Measurements from ENCODE around the gene GFER. TPM values are rescaled to one million over a fixed set of nuclear protein-coding genes. Genes with fewer than 3 reads are reported as not detected.
A peak's percentile ranks its signal among the peaks of the same experiment; 100 is the strongest.

Gene GFER
- total and polyA plus RNA-seq, 9 of the 15 experiments (the other 6 are each of a cell fraction or from before 2014, with no cell fraction given) = 4.3 to 53.7 (median 19.8) TPM

DNA sequence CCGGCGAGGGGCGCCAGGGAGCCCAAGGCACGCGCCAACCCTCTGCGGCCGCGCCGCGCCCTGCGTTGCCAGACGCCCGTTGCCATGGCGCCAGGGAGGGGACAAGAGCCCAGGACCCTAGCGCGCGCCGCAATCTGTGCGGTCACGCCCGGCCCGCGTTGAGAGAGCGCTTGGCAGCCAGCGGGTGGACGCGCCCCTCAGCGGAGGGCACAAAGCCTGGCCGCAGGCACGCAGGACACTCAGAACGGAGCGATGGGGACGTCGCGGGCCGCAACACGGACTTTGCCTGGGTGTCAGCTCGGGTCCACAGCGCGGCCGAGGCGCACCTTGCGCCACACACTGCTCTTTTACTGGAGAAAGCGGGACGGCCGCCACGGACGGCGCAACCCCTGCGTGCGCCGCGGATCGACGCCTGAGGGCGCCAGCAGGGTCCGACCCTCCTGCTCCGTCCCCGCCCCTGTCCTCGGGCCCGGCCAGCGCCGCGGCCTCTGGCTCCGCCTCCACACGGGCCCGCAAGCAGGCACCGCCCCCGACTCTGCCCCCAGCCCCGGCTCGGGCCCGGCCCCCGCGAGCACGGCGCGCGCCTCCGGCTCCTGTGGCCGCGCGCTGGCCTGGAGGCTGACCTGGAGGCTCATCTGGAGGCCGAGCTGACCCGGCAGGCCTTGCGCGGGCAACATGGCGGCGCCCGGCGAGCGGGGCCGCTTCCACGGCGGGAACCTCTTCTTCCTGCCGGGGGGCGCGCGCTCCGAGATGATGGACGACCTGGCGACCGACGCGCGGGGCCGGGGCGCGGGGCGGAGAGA is at the start of gene GFER (continued):
- TF ChIP-seq FOXJ2 (tag; IDR thresholded peaks at IDR 0.05) = peak; percentile 82
- no peak for TF ChIP-seq RNF2 (IDR thresholded peaks at IDR 0.05)
- TF ChIP-seq SP2 (IDR thresholded peaks at IDR 0.05; ENCODE audit: extremely low read depth, low read depth, low read length, poor library complexity, severe bottlenecking) = no peak
- TF ChIP-seq, protein P1, sequence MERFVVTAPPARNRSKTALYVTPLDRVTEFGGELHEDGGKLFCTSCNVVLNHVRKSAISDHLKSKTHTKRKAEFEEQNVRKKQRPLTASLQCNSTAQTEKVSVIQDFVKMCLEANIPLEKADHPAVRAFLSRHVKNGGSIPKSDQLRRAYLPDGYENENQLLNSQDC (CRISPR knock-in tag; IDR thresholded peaks at IDR 0.05) = 0 out of 2 replicates have a peak, but pooled peaks have one; percentile 28
- TF ChIP-seq, protein P2, sequence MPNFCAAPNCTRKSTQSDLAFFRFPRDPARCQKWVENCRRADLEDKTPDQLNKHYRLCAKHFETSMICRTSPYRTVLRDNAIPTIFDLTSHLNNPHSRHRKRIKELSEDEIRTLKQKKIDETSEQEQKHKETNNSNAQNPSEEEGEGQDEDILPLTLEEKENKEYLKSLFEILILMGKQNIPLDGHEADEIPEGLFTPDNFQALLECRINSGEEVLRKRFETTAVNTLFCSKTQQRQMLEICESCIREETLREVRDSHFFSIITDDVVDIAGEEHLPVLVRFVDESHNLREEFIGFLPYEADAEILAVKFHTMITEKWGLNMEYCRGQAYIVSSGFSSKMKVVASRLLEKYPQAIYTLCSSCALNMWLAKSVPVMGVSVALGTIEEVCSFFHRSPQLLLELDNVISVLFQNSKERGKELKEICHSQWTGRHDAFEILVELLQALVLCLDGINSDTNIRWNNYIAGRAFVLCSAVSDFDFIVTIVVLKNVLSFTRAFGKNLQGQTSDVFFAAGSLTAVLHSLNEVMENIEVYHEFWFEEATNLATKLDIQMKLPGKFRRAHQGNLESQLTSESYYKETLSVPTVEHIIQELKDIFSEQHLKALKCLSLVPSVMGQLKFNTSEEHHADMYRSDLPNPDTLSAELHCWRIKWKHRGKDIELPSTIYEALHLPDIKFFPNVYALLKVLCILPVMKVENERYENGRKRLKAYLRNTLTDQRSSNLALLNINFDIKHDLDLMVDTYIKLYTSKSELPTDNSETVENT (CRISPR knock-in tag; IDR thresholded peaks at IDR 0.05) = peak; percentile 85; the same call in 1 of the 2 replicates
- TF ChIP-seq BCL6 (CRISPR knock-in tag; IDR thresholded peaks at IDR 0.05) = no peak
- peak; percentile 87 for TF ChIP-seq NR2C2 (CRISPR knock-in tag; IDR thresholded peaks at IDR 0.05)
- peak; percentile 99 for TF ChIP-seq NR2C2 (tag; IDR thresholded peaks at IDR 0.05)
- 0 out of 2 replicates have a peak, but pooled peaks have one; percentile 25 for TF ChIP-seq TEAD4 (IDR thresholded peaks at IDR 0.05; ENCODE audit: low read length)
- TF ChIP-seq TEAD4 (CRISPR knock-in tag; IDR thresholded peaks at IDR 0.05; ENCODE audit: borderline replicate concordance) = no peak
- TF ChIP-seq, protein P3, sequence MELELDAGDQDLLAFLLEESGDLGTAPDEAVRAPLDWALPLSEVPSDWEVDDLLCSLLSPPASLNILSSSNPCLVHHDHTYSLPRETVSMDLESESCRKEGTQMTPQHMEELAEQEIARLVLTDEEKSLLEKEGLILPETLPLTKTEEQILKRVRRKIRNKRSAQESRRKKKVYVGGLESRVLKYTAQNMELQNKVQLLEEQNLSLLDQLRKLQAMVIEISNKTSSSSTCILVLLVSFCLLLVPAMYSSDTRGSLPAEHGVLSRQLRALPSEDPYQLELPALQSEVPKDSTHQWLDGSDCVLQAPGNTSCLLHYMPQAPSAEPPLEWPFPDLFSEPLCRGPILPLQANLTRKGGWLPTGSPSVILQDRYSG (tag; conservative IDR thresholded peaks at IDR 0.05; ENCODE audit: low read depth) = no peak
- TF ChIP-seq ZC3H8 (IDR thresholded peaks at IDR 0.05) = no peak
- TF ChIP-seq, protein P4, sequence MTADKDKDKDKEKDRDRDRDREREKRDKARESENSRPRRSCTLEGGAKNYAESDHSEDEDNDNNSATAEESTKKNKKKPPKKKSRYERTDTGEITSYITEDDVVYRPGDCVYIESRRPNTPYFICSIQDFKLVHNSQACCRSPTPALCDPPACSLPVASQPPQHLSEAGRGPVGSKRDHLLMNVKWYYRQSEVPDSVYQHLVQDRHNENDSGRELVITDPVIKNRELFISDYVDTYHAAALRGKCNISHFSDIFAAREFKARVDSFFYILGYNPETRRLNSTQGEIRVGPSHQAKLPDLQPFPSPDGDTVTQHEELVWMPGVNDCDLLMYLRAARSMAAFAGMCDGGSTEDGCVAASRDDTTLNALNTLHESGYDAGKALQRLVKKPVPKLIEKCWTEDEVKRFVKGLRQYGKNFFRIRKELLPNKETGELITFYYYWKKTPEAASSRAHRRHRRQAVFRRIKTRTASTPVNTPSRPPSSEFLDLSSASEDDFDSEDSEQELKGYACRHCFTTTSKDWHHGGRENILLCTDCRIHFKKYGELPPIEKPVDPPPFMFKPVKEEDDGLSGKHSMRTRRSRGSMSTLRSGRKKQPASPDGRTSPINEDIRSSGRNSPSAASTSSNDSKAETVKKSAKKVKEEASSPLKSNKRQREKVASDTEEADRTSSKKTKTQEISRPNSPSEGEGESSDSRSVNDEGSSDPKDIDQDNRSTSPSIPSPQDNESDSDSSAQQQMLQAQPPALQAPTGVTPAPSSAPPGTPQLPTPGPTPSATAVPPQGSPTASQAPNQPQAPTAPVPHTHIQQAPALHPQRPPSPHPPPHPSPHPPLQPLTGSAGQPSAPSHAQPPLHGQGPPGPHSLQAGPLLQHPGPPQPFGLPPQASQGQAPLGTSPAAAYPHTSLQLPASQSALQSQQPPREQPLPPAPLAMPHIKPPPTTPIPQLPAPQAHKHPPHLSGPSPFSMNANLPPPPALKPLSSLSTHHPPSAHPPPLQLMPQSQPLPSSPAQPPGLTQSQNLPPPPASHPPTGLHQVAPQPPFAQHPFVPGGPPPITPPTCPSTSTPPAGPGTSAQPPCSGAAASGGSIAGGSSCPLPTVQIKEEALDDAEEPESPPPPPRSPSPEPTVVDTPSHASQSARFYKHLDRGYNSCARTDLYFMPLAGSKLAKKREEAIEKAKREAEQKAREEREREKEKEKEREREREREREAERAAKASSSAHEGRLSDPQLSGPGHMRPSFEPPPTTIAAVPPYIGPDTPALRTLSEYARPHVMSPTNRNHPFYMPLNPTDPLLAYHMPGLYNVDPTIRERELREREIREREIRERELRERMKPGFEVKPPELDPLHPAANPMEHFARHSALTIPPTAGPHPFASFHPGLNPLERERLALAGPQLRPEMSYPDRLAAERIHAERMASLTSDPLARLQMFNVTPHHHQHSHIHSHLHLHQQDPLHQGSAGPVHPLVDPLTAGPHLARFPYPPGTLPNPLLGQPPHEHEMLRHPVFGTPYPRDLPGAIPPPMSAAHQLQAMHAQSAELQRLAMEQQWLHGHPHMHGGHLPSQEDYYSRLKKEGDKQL (CRISPR knock-in tag; IDR thresholded peaks at IDR 0.05; ENCODE audit: borderline replicate concordance) = no peak
- no peak for TF ChIP-seq WHSC1 (IDR thresholded peaks at IDR 0.05; ENCODE audit: low read length)
- TF ChIP-seq ZNF217 (CRISPR knock-in tag; IDR thresholded peaks at IDR 0.05) = no peak
- TF ChIP-seq, protein P5, sequence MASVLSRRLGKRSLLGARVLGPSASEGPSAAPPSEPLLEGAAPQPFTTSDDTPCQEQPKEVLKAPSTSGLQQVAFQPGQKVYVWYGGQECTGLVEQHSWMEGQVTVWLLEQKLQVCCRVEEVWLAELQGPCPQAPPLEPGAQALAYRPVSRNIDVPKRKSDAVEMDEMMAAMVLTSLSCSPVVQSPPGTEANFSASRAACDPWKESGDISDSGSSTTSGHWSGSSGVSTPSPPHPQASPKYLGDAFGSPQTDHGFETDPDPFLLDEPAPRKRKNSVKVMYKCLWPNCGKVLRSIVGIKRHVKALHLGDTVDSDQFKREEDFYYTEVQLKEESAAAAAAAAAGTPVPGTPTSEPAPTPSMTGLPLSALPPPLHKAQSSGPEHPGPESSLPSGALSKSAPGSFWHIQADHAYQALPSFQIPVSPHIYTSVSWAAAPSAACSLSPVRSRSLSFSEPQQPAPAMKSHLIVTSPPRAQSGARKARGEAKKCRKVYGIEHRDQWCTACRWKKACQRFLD (CRISPR knock-in tag; IDR thresholded peaks at IDR 0.05) = peak; percentile 93
- no peak for TF ChIP-seq NFE2 (IDR thresholded peaks at IDR 0.05; ENCODE audit: low read depth)
- no peak for TF ChIP-seq BDP1 (IDR thresholded peaks at IDR 0.05; ENCODE audit: insufficient read depth, insufficient read length)
